Brain pericyte (primary cell): ENCODE results near the gene SPECC1L.

Experiments used
- DNase-seq: peaks from one replicate; pipeline ENCODE4 v3.0.0-alpha.2; 2012; ENCODE audit warnings: low read depth, low spot score

Gene SPECC1L

GRCh38 chr22:24322522-24322921, 51.9 kb downstream of the SPECC1L start:
- no peak for DNase-seq

GRCh38 chr22:24323233-24323632, 52.6 kb downstream of the SPECC1L start:
- no peak for DNase-seq

GRCh38 chr22:24323695-24324094, 53.1 kb downstream of the SPECC1L start:
- no peak for DNase-seq

GRCh38 chr22:24324137-24324536, 53.5 kb downstream of the SPECC1L start:
- DNase-seq = no peak

GRCh38 chr22:24325105-24325757, 54.6 kb downstream of the SPECC1L start:
- peak; percentile 62 for DNase-seq

- no peak for DNase-seq
Observed at GRCh38 chr22:24326266-24326665, 55.6 kb downstream of the SPECC1L start.

- no peak for DNase-seq
Observed at GRCh38 chr22:24327832-24328231, 57.2 kb downstream of the SPECC1L start.

- DNase-seq = no peak
Observed at GRCh38 chr22:24329453-24329852, 58.8 kb downstream of the SPECC1L start.

- DNase-seq = no peak
Observed at GRCh38 chr22:24330636-24331035, 60.0 kb downstream of the SPECC1L start.

GRCh38 chr22:24331468-24332440, 61.1 kb downstream of the SPECC1L start:
- DNase-seq = no peak

- DNase-seq = no peak
Observed at GRCh38 chr22:24333301-24333700, 62.7 kb downstream of the SPECC1L start.

- DNase-seq = no peak
Observed at GRCh38 chr22:24335496-24335895, 64.9 kb downstream of the SPECC1L start.

- no peak for DNase-seq
Observed at GRCh38 chr22:24337894-24338645, 67.4 kb downstream of the SPECC1L start.

- peak; percentile 13 for DNase-seq
Observed at GRCh38 chr22:24338726-24339451, 68.3 kb downstream of the SPECC1L start.

GRCh38 chr22:24339452-24339747, 68.8 kb downstream of the SPECC1L start:
- DNase-seq = no peak

GRCh38 chr22:24341627-24342026, 71.0 kb downstream of the SPECC1L start:
- DNase-seq = no peak

GRCh38 chr22:24350627-24351026, 80.0 kb downstream of the SPECC1L start:
- DNase-seq = no peak

- no peak for DNase-seq
Observed at GRCh38 chr22:24353121-24353520, 82.5 kb downstream of the SPECC1L start.

- DNase-seq = no peak
Observed at GRCh38 chr22:24355574-24355973, 84.9 kb downstream of the SPECC1L start.

GRCh38 chr22:24357547-24357946, 86.9 kb downstream of the SPECC1L start:
- no peak for DNase-seq

- no peak for DNase-seq
Observed at GRCh38 chr22:24358105-24358836, 87.6 kb downstream of the SPECC1L start.
